Keratinocyte (primary cell): Measurements from ENCODE around the gene STEAP1B.

Source experiments
- EZH2 ChIP-seq: IDR thresholded peaks from one replicate; pipeline ENCODE4 v1.6.1; 2012; ENCODE audit warnings: inconsistent platforms, mild to moderate bottlenecking, low read length, moderate library complexity
- TF ChIP-seq, protein P1 (sequence below), 3 experiments: IDR thresholded peaks in 1 of 3; conservative IDR thresholded peaks in 1 of 3; optimal IDR thresholded peaks in 1 of 3; 2 replicates in 2 of 3; 3 replicates in 1 of 3; pipeline versions ENCODE3 to v1.5.1; 2011; ENCODE audit warnings: low read length in 3 of 3, mild to moderate bottlenecking in 3 of 3, moderate library complexity in 2 of 3, control low read depth in 1 of 3, inconsistent platforms in 1 of 3; ENCODE audit not compliant: insufficient read depth in 2 of 3; ENCODE audit errors: extremely low read depth in 1 of 3

- TF ChIP-seq, protein P1, sequence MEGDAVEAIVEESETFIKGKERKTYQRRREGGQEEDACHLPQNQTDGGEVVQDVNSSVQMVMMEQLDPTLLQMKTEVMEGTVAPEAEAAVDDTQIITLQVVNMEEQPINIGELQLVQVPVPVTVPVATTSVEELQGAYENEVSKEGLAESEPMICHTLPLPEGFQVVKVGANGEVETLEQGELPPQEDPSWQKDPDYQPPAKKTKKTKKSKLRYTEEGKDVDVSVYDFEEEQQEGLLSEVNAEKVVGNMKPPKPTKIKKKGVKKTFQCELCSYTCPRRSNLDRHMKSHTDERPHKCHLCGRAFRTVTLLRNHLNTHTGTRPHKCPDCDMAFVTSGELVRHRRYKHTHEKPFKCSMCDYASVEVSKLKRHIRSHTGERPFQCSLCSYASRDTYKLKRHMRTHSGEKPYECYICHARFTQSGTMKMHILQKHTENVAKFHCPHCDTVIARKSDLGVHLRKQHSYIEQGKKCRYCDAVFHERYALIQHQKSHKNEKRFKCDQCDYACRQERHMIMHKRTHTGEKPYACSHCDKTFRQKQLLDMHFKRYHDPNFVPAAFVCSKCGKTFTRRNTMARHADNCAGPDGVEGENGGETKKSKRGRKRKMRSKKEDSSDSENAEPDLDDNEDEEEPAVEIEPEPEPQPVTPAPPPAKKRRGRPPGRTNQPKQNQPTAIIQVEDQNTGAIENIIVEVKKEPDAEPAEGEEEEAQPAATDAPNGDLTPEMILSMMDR (optimal IDR thresholded peaks at IDR 0.05 in 1 of 3, IDR thresholded peaks at IDR 0.05 in 1 of 3, conservative IDR thresholded peaks at IDR 0.05 in 1 of 3; ENCODE audit: extremely low read depth in 1 of 3, insufficient read depth in 2 of 3, low read length in 3 of 3) = peak; percentile 81 to 93 (median 86)
- TF ChIP-seq EZH2 = no peak
Measured at GRCh38 chr7:22452142-22452959, 47.6 kb downstream of the STEAP1B start.
